ENCODE data around the gene SBNO2. TPM values are rescaled to one million over a fixed set of nuclear protein-coding genes. Genes with fewer than 3 reads are reported as not detected.

The SBNO2 gene
- total and polyA plus RNA-seq, 12 donors = 12.6 to 61.3 (median 16.1) TPM

GRCh38 chr19:1111641-1112267 lies 62.3 kb downstream of the SBNO2 start:
- ATAC-seq (no peak), DNase-seq (no peak)
- WGBS, 2 donors = 78 to 79% methylated on average over 18 of the region's 18 CpGs
- peaks cover 13 to 40% (median 22%) of the 10 kb centered on the region in 9 donors for H3K4me1 ChIP-seq
- no peaks in the 10 kb centered on the region for H3K27me3 ChIP-seq
- TF ChIP-seq CTCF (IDR thresholded peaks at IDR 0.05) = no peak
- peaks cover 0 to 99% (median 29%) of the 10 kb centered on the region in 9 donors for H3K36me3 ChIP-seq
- H3K27ac ChIP-seq = peak overlapping the region in 6 of 10 donors; percentile 40 to 79 (median 63)
- no peaks in the 10 kb centered on the region for H3K9me3 ChIP-seq
- intact Hi-C loops (cut with DNase I) = loop anchor here in 9 of 10 donors (5.0 kb wide), 2 partner anchors 61 to 81 kb away; partner anchors contain the start of gene SBNO2 (in 1 of the 9)
- no peak overlapping the region for H3K4me3 ChIP-seq

DNA sequence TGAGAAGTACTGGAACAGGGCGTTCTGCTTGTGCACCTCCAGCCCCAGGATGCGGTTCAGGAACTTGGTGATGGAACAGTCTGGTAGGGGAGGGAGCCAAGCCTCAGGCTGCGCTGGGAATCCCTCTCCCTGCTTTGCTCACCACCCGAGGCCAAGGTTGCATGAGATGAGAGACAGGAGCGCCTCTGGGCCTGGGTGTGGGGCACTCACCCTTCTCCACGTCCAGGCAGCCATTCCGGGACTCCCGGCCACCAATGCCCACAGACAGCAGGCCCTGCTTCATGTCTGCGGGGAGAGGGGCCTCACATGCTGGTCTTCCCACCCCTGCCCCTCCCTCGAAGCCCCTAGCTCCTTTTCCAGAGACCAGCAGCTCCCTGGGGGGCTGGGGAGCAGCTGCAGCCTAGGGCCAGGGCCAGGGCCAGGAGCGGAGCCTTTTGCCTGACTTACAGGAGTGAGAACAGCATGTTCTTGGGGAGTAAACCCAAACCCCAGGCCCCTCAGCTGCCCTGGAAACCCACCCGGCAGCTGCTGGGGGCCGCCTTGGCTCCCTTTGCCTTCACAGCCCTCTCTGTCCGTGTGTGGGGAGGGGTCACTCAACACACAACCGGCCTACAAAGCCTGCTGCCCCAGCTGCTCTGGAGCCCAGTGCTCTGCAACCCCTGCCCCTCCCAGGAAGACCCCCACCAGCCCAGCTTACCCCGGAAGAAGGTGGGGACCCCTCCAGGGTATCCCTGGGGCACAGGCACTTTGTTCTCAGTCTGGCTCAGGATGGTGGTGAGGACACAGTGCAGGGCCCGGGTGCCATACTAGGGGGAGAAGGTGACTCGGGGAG lies 63.0 kb downstream of the SBNO2 start:
- Histone ChIP-seq H3K36me3 (peaks cover 0 to 99% (median 31%) of the 10 kb centered on the region in 9 donors), H3K27ac (peak overlapping the region in 6 of 10 donors; percentile 1 to 40 (median 14)), H3K27me3 (no peaks in the 10 kb centered on the region), H3K9me3 (no peaks in the 10 kb centered on the region), H3K4me3 (no peak overlapping the region), H3K4me1 (peaks cover 15 to 48% (median 29%) of the 10 kb centered on the region in 9 donors)
- intact Hi-C loops (cut with DNase I) = loop anchor here in 9 of 10 donors (5.0 kb wide), 2 partner anchors 61 to 81 kb away; partner anchors contain the start of gene SBNO2 (in 1 of the 9)
- no peak for TF ChIP-seq CTCF (IDR thresholded peaks at IDR 0.05)
- ATAC-seq (no peak), DNase-seq (no peak)
- 78 to 84% methylated on average over 18 of the region's 18 CpGs for WGBS, 2 donors

DNA sequence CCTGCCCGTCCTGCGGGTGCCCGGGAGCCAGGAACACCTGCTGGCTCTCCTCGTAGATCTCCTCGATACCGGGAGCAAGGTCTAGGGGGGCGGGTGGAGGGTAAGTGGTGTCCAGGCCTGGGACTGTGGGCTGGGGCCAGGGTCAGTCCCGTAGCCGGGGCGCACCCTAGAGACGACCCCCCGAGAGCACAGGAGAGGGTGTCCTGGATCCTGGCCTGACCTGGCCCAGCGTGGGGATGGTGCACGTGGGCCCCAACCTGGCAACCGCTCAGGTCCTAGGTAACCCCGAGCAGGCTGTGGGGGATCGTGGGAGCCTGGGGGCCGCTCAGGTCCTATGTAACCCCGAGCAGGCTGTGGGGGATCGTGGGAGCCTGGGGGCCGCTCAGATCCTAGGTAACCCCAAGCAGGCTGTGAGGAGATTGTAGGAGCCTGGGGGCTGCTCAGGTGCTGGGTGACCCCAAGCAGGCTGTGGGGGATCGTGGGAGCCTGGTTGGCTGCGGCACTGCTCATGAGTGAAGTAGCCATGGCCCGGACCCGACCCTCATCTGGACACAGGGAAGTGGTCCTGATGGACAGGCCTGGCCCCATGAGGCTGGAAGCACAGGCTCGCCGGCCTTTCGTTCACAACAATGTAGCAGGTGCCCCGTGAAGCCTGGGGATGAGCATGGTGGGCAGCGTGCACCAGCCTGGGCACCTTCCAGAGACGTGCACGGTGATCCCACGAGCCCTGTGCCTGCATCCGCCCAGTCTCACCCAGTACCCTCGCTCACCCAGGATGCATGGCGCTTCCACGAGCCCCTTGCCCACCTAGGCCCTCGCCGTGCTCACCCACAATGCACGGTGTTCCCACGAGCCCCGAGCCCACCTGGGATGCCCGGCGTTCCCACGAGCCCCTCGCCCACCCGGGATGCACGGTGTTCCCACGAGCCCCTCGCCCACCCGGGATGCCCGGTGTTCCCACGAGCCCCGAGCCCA lies 64.1 kb downstream of the SBNO2 start:
- TF ChIP-seq CTCF (IDR thresholded peaks at IDR 0.05) = no peak
- no peak for DNase-seq
- H3K27me3 ChIP-seq = no peaks in the 10 kb centered on the region
- 94% methylated on average over 54 of the region's 54 CpGs for WGBS, 2 donors
- H3K36me3 ChIP-seq = peaks cover 0 to 89% (median 31%) of the 10 kb centered on the region in 9 donors
- H3K4me3 ChIP-seq = no peak overlapping the region
- H3K4me1 ChIP-seq = peaks cover 21 to 58% (median 36%) of the 10 kb centered on the region in 9 donors
- no peak for ATAC-seq
- intact Hi-C loops (cut with DNase I) = loop anchor here in 9 of 10 donors (2.0 to 5.0 kb wide), 3 partner anchors 39 to 82 kb away; partner anchors contain the start of gene SBNO2 (in 1 of the 9)
- H3K9me3 ChIP-seq = no peaks in the 10 kb centered on the region
- H3K27ac ChIP-seq = no peak overlapping the region

Data from heart right ventricle (tissue), 16 donors.